Epithelial cell of esophagus (primary cell): ENCODE data around the gene RHOBTB3.

Experiments
- DNase-seq: peaks from one replicate; pipeline ENCODE4 v3.0.0; 2010; ENCODE audit warnings: low read depth
- H3K4me3 ChIP-seq: 2 replicates; pipeline ENCODE4 v1.5.1; 2011; ENCODE audit warnings: mild to moderate bottlenecking, low read length, control low read depth
- TF ChIP-seq, protein P1 (sequence below): IDR thresholded peaks from 2 replicates; pipeline ENCODE4 v1.5.1; 2011; ENCODE audit warnings: low read depth, mild to moderate bottlenecking, low read length, control low read depth, inconsistent platforms; ENCODE audit not compliant: insufficient read depth; ENCODE audit errors: missing control alignments

The RHOBTB3 gene

GRCh38 chr5:95773335-95774059 is 42.4 kb downstream of the RHOBTB3 start:
- peak; percentile 76 for DNase-seq
- TF ChIP-seq, protein P1, sequence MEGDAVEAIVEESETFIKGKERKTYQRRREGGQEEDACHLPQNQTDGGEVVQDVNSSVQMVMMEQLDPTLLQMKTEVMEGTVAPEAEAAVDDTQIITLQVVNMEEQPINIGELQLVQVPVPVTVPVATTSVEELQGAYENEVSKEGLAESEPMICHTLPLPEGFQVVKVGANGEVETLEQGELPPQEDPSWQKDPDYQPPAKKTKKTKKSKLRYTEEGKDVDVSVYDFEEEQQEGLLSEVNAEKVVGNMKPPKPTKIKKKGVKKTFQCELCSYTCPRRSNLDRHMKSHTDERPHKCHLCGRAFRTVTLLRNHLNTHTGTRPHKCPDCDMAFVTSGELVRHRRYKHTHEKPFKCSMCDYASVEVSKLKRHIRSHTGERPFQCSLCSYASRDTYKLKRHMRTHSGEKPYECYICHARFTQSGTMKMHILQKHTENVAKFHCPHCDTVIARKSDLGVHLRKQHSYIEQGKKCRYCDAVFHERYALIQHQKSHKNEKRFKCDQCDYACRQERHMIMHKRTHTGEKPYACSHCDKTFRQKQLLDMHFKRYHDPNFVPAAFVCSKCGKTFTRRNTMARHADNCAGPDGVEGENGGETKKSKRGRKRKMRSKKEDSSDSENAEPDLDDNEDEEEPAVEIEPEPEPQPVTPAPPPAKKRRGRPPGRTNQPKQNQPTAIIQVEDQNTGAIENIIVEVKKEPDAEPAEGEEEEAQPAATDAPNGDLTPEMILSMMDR: no peak
- H3K4me3 ChIP-seq: no peak overlapping the region

DNA sequence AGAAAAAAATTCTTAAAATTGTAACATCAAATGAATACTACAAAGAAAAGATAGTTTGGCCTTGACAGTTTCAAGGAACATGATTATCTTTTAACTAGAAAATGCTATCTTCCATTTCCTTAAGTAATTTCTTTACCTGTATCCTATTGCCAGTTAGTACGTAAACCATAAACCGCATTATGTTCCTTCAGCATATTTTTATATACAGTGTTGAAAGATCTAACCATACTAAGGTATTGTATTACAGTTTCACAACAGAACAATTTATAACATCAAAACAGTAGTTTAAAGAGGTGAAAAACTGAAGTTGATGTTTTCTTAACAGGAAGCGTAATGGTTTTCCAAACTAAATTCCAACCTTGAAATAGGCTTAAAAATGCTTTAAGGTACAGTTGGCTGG is 46.3 kb downstream of the RHOBTB3 start:
- TF ChIP-seq, protein P1: no peak
- DNase-seq: peak; percentile 30
- no peak overlapping the region for H3K4me3 ChIP-seq

DNA sequence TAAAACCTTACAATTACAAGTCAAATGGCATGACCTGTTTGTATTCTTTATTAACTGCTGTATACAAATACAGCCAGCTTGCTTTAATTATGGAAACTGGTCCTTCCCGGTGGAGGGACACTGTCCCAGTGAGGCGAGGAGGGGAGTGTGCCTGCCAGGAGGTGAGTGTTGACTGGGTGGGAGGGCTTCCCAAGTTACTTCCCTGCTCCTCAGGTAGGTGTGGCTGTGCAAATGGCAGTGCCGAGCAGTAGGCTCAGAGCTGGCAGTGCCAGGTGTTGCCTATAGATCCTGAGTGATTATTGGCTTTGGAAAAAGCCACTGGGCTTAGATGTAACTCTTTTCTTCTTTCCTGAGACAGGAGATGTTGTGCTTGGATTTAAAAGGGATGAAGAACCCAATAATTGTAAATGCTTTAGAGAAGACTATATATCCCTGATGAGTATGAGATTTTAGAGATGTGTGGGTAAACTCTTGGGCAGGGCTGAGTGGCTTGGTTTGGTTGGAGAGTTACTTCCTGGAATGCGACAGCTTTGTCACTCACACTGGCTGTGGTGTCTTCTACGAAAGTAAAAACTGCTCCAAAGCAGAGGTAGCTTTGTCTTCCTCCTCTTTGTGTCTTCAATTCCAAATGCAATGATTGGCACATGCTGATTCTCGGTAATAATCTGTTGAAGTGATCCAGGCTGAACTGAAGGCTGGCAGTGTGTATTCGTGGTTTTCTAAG is 47.7 kb downstream of the RHOBTB3 start:
- TF ChIP-seq, protein P1: no peak
- no peak overlapping the region for H3K4me3 ChIP-seq
- no peak for DNase-seq

DNA sequence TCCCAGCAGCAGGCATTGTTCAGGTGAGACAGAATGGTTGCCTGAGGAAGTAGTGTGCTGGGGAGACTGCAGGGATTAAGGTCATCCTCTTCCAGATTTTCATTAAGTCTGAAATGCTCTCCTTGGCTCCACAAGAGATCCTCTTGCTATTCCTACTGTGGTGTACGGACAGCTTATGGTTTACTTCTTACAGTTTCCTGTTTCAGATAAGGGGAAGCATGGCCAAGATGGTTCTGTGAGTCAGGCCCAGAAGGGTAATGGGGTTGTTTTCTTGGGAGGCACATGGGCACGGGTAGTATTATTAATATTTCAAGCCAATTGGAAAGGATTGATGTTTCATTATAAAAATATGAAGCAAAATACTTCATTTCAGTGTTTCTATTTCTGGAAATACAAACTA is 48.5 kb downstream of the RHOBTB3 start:
- no peak for DNase-seq
- H3K4me3 ChIP-seq: no peak overlapping the region
- TF ChIP-seq, protein P1: no peak

DNA sequence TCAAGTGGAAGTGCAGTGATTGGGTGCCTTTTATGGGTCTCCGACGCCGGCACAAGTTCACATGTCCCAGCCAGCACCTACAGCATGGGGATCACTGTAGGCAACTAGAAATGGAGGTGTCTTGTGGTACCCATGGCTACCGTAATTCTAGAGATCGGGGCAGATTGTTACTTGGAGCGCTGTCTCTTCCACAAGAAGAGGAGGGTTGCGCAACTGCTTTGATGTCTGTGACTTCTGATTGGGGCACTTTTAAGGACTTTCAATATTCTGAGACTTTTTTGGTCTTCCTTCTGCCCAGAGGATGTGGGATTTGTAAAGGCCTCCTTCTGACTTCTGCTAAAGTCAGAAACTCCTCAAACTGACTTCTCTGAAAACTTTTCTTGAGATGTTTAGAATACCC is 49.5 kb downstream of the RHOBTB3 start:
- H3K4me3 ChIP-seq: no peak overlapping the region
- TF ChIP-seq, protein P1: no peak
- DNase-seq: no peak

DNA sequence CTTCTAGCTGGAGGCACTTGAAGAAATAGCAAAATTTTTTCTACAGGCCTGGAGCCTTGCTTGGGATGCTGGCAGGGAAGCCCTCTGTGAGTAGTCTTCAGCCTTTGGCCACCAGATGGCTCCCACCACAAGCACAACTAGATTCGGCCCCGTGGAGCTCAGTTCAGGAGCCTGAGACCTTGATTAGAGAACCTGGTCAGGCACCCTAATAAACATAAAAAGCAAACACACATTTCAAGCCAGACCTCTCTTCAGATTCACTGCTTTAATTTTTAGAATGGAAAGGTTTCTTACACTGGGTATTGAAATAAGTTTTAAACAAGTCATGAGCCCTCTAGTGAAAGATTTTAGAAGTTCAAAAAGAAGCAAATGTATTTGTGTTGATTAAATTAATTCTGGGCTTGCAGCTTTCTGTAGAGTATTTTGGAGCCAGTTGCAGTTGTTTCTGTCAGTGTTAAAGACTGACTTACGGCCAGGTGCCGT is 50.0 kb downstream of the RHOBTB3 start:
- no peak overlapping the region for H3K4me3 ChIP-seq
- TF ChIP-seq, protein P1: peak; percentile 91
- DNase-seq: peak; percentile 81
